Colonic mucosa (tissue), 4 donors: Measurements from ENCODE around the gene RBM3. TPM values are rescaled to one million over a fixed set of nuclear protein-coding genes. Genes with fewer than 3 reads are reported as not detected.
A peak's percentile ranks its signal among the peaks of the same experiment; 100 is the strongest.

ENCODE experiments used
- DNase-seq: peaks from one replicate; pipeline ENCODE4 v3.0.0-alpha.2; 2020
- H3K27ac ChIP-seq: fragments of 200-600 bp; one replicate; pipeline ENCODE4 v1.8.0; 2021
- H3K27me3 ChIP-seq: fragments of 200-600 bp; one replicate; pipeline ENCODE4 v1.8.0; 2021
- H3K36me3 ChIP-seq: fragments of 200-600 bp; one replicate; pipeline ENCODE4 v1.8.0; 2021
- H3K4me1 ChIP-seq: fragments of 200-600 bp; one replicate; pipeline ENCODE4 v1.8.0; 2021; ENCODE audit warnings: mild to moderate bottlenecking
- H3K4me3 ChIP-seq: fragments of 200-600 bp; one replicate; pipeline ENCODE4 v1.8.0; 2021
- H3K9ac ChIP-seq, 2 donors: one replicate each; pipeline ENCODE4 v1.7.0; 2013; ENCODE audit warnings: control low read depth in 2 of 2, low read depth in 2 of 2, low read length in 2 of 2
- H3K9me3 ChIP-seq: fragments of 200-600 bp; one replicate; pipeline ENCODE4 v1.8.0; 2021
- intact Hi-C: fragments of 100-400 bp; cut with DNase I; formaldehyde crosslinking; loops from one replicate; pipeline ENCODE4 v1.14.1; 2022
- total RNA-seq, 2 donors: library from RNA; stranded (reverse); fragmentation: NEBNext Ultra II Directional in 1 of 2; extraction: Animal tissue kit (Norgen Biotek cat#: 25700) in 1 of 2; gene quantifications; one replicate each; pipeline ENCODE4 v1.2.1, GENCODE V29; 2021
- TF ChIP-seq, protein P1 (sequence below): fragments of 200-600 bp; IDR thresholded peaks from one replicate; pipeline ENCODE4 v1.8.0; 2022; ENCODE audit warnings: antibody characterized with exemption, mild to moderate bottlenecking
- donor health status: healthy.
- donor health status: DM: no; HTN: no; CAD: no.
- donor health status: DM: no; HTN: no; CAD: no.

The RBM3 gene
- total RNA-seq, 2 donors from 2014 or later: 92.1 to 175 TPM

DNA sequence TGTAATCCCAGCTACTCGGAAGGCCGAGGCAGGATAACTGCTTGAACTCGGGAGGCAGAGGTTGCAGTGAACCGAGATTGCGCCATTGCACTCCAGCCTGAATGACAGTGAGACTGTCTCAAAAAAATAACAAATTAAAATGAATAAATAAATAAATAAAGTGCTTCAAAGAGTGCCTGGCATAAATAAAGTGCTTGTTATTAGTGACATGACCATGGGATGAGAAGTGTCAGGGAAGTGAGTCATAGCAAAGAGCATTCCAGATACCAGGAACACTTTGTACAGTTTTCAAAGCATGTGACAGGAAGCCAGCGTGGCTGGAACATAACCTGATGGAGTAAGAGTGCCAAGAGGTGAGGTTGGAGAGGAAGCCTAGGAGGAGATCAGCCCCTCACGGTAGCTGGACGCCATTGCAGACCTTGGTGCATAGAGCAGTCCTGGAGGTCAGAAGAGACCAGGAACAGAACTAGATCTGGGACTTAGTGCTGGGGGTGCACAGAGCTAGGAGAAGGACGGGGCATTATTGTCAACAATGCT, 17.0 kb downstream of the RBM3 start:
- TF ChIP-seq, protein P1, sequence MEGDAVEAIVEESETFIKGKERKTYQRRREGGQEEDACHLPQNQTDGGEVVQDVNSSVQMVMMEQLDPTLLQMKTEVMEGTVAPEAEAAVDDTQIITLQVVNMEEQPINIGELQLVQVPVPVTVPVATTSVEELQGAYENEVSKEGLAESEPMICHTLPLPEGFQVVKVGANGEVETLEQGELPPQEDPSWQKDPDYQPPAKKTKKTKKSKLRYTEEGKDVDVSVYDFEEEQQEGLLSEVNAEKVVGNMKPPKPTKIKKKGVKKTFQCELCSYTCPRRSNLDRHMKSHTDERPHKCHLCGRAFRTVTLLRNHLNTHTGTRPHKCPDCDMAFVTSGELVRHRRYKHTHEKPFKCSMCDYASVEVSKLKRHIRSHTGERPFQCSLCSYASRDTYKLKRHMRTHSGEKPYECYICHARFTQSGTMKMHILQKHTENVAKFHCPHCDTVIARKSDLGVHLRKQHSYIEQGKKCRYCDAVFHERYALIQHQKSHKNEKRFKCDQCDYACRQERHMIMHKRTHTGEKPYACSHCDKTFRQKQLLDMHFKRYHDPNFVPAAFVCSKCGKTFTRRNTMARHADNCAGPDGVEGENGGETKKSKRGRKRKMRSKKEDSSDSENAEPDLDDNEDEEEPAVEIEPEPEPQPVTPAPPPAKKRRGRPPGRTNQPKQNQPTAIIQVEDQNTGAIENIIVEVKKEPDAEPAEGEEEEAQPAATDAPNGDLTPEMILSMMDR: no peak
- H3K36me3 ChIP-seq: no peaks in the 10 kb centered on the region
- intact Hi-C loops: no loop called here
- H3K27ac ChIP-seq: no peak overlapping the region
- H3K9ac ChIP-seq: no peak overlapping the region
- no peaks in the 10 kb centered on the region for H3K27me3 ChIP-seq
- DNase-seq: no peak
- H3K9me3 ChIP-seq: no peaks in the 10 kb centered on the region
- no peak overlapping the region for H3K4me3 ChIP-seq
- no peaks in the 10 kb centered on the region for H3K4me1 ChIP-seq

DNA sequence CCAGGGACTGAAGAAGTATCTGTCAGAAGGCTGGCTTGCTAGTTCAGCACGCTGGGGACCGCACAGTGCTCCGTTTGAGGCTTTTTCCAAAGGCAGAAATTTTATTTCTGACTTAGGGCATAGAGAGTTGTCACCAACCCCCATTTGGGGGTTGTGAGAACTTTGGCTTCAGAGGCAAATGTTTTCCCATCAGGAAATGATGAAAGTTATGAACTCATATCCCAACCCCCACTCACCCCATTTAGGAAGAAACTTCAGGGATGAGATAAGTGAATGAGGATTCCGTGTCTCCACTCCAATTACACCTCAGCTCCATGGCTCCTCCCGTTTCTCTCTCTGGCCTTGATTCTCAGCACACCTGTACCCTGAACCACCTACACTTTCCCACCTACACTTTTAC, 18.7 kb downstream of the RBM3 start:
- TF ChIP-seq, protein P1: no peak
- no peaks in the 10 kb centered on the region for H3K4me1 ChIP-seq
- no peaks in the 10 kb centered on the region for H3K27me3 ChIP-seq
- H3K9ac ChIP-seq: no peak overlapping the region
- intact Hi-C loops: no loop called here
- no peak overlapping the region for H3K27ac ChIP-seq
- no peak overlapping the region for H3K4me3 ChIP-seq
- H3K9me3 ChIP-seq: no peaks in the 10 kb centered on the region
- no peaks in the 10 kb centered on the region for H3K36me3 ChIP-seq
- no peak for DNase-seq

DNA sequence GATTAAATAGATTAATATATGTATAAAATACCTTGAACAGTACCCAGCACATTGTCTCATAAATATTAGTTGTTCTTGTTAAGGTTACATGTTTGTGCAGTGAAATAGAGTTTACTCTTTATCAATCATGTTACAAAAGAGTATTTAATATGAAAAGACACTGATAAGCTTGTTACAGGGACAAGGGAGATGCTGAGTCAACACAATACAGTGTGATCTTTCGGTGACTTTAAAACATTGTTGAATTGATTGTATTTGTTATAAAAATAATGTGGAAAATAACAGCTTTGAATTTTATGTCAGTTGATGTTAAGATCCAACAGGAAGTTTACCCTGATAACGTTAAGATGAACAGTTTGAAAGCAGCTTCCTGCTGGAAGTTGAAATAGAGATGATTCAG, 21.6 kb downstream of the RBM3 start:
- TF ChIP-seq, protein P1: no peak
- Histone ChIP-seq H3K9ac (no peak overlapping the region), H3K27me3 (no peaks in the 10 kb centered on the region), H3K4me1 (no peaks in the 10 kb centered on the region), H3K36me3 (no peaks in the 10 kb centered on the region), H3K4me3 (no peak overlapping the region), H3K9me3 (no peaks in the 10 kb centered on the region), H3K27ac (no peak overlapping the region)
- intact Hi-C loops: no loop called here
- DNase-seq: no peak

DNA sequence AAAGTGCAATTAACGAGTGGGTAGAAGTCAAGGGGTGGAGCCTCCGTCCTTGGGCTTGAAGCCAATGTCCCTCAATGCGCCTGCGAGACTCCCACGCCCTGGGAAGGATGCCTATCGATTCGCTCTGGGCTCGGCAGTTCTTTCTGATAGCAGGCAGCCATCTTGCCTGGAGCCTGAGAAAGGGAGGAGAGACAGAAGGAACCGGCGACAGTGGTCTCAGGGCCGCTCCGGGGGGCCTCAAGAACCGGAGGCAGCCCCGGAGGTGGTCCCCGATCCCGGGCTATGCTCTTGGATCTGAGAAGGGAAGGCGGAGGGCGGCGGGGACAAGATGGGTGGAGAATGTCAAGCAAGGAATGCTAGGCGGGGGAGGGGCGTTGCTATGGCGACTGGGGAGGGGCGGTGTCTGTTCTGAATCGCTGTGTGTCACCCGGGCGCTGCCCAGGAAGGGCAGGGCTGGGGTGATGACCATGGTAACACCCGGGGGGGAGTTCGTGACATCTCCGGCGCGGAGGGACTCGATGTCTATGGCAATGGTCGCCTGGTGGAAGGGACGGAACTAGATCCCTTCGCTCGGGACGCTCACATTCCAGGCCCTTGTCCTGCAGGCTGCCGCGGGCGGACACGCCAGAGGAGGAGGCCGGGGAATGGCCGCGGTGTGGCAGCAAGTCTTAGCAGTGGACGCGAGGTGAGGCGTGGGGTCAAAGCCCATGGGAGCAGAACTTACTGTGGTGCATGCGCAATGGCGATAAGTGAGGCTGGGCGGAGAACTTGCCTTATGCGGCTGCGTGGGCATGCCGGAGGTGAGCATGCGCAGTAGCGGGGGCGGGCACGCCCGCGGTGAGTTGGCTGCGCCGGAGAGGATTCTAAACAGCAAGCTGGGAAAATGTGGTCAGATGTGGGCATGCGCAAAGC, 23.3 kb downstream of the RBM3 start, which contains the start of gene WDR13:
Gene WDR13 (plus strand): TSS at position 140 of the 912 bp plus-strand sequence. CDS start 505 bp downstream, at position 645.
- peak within 1 kb of the TSS; percentile 96 for H3K27ac ChIP-seq
- no peaks in the 10 kb centered on the region for H3K36me3 ChIP-seq
- H3K9me3 ChIP-seq: no peaks in the 10 kb centered on the region
- TF ChIP-seq, protein P1: no peak
- H3K9ac ChIP-seq: peak within 1 kb of the TSS; percentile 63 to 81
- peak; percentile 94 for DNase-seq
- intact Hi-C loops: no loop called here
- H3K4me3 ChIP-seq: peak within 1 kb of the TSS; percentile 51
- H3K4me1 ChIP-seq: no peaks in the 10 kb centered on the region
- no peaks in the 10 kb centered on the region for H3K27me3 ChIP-seq

DNA sequence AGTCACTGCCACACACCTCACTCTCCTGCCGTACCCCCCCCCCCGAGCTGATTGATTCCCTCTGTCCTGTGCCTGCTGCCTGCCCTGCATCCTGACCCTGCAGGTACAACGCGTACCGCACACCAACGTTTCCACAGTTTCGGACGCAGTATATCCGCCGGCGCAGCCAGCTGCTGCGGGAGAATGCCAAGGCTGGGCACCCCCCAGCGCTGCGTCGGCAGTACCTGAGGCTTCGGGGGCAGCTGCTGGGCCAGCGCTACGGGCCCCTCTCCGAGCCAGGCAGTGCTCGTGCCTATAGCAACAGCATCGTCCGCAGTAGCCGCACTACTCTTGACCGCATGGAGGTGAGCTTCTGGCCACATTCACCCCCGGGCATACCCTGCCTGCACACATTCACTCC, 24.3 kb downstream of the RBM3 start:
- TF ChIP-seq, protein P1: no peak
- Histone ChIP-seq H3K9me3 (no peaks in the 10 kb centered on the region), H3K9ac (peak overlapping the region; percentile 47 to 81), H3K4me1 (no peaks in the 10 kb centered on the region), H3K4me3 (no peak overlapping the region), H3K27me3 (no peaks in the 10 kb centered on the region), H3K27ac (no peak overlapping the region), H3K36me3 (no peaks in the 10 kb centered on the region)
- DNase-seq: no peak
- intact Hi-C loops: no loop called here
